SK-N-SH (cell line): ENCODE measurements around the gene ADIPOR2. TPM values are rescaled to one million over a fixed set of nuclear protein-coding genes. Genes with fewer than 3 reads are reported as not detected.

Experiments used
- CTCF ChIA-PET: fragments of 300-600, 350-600 bp; formaldehyde crosslinking; extraction: SDS; loops from one replicate; lab custom pipeline; 2021; lab: Yijun Ruan, JAX
- POLR2A ChIA-PET: fragments of 350-600 bp; sonication (Branson Sonifier 250); formaldehyde crosslinking; extraction: SDS; loops from one replicate; lab custom pipeline; 2020; ENCODE audit warnings: antibody characterized with exemption, inconsistent platforms; lab: Yijun Ruan, JAX
- DNase-seq: peaks from one replicate; pipeline ENCODE4 v3.0.0; 2012
- H2AFZ ChIP-seq: fragments of 200-600 bp; sonication (generic); 2 replicates; pipeline ENCODE4 v1.8.1; 2016; ENCODE audit warnings: antibody characterized with exemption, mild to moderate bottlenecking, low read depth
- H3F3A ChIP-seq: fragments of 200-600 bp; sonication (generic); replicated peaks from 2 replicates; pipeline ENCODE3; 2016; ENCODE audit warnings: antibody characterized with exemption, mild to moderate bottlenecking; ENCODE audit not compliant: insufficient read depth
- H3K27ac ChIP-seq, 2 experiments: fragments of 200-500 bp in 1 of 2; fragments of 200-600 bp in 1 of 2; sonication (Bioruptor generic) in 1 of 2; sonication (generic), shearing (Covaris generic) in 1 of 2; 2 replicates each; pipeline versions ENCODE4 v1.5.1 to v1.6.1; 2014 to 2016; ENCODE audit warnings: low read depth in 2 of 2, inconsistent platforms in 1 of 2, low read length in 1 of 2, mild to moderate bottlenecking in 1 of 2, mixed read lengths in 1 of 2
- H3K27me3 ChIP-seq: fragments of 200-600 bp; sonication (generic), shearing (Covaris generic); 2 replicates; pipeline ENCODE4 v1.6.1; 2016; ENCODE audit warnings: mixed run types; ENCODE audit not compliant: insufficient read depth
- H3K36me3 ChIP-seq, 2 experiments: fragments of 200-500 bp in 1 of 2; fragments of 200-600 bp in 1 of 2; sonication (Bioruptor generic) in 1 of 2; sonication (generic) in 1 of 2; replicated peaks in 1 of 2; 2 replicates each; pipeline versions ENCODE3 to v1.5.1; 2014 to 2016; ENCODE audit warnings: low read length in 1 of 2, mild to moderate bottlenecking in 1 of 2; ENCODE audit not compliant: insufficient read depth in 2 of 2, control insufficient read depth in 1 of 2
- H3K4me1 ChIP-seq, 2 experiments: fragments of 200-500 bp in 1 of 2; fragments of 200-600 bp in 1 of 2; sonication (Bioruptor generic) in 1 of 2; sonication (generic), shearing (Covaris generic) in 1 of 2; 2 replicates each; pipeline versions ENCODE4 v1.5.1 to v1.6.1; 2014 to 2016; ENCODE audit warnings: low read depth in 1 of 2, low read length in 1 of 2, mixed run types in 1 of 2; ENCODE audit not compliant: insufficient read depth in 2 of 2, control insufficient read depth in 1 of 2
- H3K4me2 ChIP-seq: fragments of 200-600 bp; sonication (generic), shearing (Covaris generic); 2 replicates; pipeline ENCODE4 v1.6.1; 2017; ENCODE audit warnings: mixed run types
- H3K4me3 ChIP-seq, 2 experiments: fragments of 200-500 bp in 1 of 2; fragments of 200-600 bp in 1 of 2; sonication (Bioruptor generic) in 1 of 2; sonication (generic), shearing (Covaris generic) in 1 of 2; 2 replicates each; pipeline versions ENCODE4 v1.5.1 to v1.8.1; 2014 to 2016; ENCODE audit warnings: low read depth in 2 of 2, inconsistent platforms in 1 of 2, low read length in 1 of 2, mild to moderate bottlenecking in 1 of 2, mixed read lengths in 1 of 2, moderate library complexity in 1 of 2
- H3K79me2 ChIP-seq: fragments of 200-600 bp; sonication (generic); 2 replicates; pipeline ENCODE4 v1.8.1; 2017; ENCODE audit warnings: mild to moderate bottlenecking; ENCODE audit not compliant: insufficient read depth
- H3K9ac ChIP-seq: fragments of 200-600 bp; sonication (generic); 2 replicates; pipeline ENCODE4 v1.6.1; 2017; ENCODE audit warnings: mixed run types
- H3K9me2 ChIP-seq: fragments of 200-600 bp; sonication (generic); 2 replicates; pipeline ENCODE4 v1.6.1; 2017; ENCODE audit warnings: mixed run types
- H3K9me3 ChIP-seq: fragments of 200-600 bp; sonication (generic); 2 replicates; pipeline ENCODE4 v1.6.1; 2017; ENCODE audit warnings: mixed run types, mild to moderate bottlenecking, moderate library complexity
- H4K20me1 ChIP-seq: fragments of 200-600 bp; sonication (generic); 2 replicates; pipeline ENCODE4 v1.6.1; 2017; ENCODE audit warnings: mild to moderate bottlenecking, mixed run types; ENCODE audit not compliant: insufficient read depth
- CHD2 ChIP-seq: fragments of 150-350 bp; IDR thresholded peaks from 2 replicates; pipeline ENCODE4 v1.6.1; 2018; ENCODE audit warnings: low read length; ENCODE audit not compliant: partially characterized antibody
- FOXJ3 ChIP-seq: sonication (generic); formaldehyde crosslinking; IDR thresholded peaks from 2 replicates; pipeline ENCODE4 v1.5.1; 2020; ENCODE audit warnings: mild to moderate bottlenecking, missing genetic modification reagents
- GATA2 ChIP-seq: sonication (generic); formaldehyde crosslinking; IDR thresholded peaks from 2 replicates; pipeline ENCODE4 v1.5.0; 2020; ENCODE audit warnings: mild to moderate bottlenecking, missing genetic modification reagents
- MXI1 ChIP-seq: IDR thresholded peaks from 2 replicates; pipeline ENCODE4 v1.6.1; 2012; ENCODE audit warnings: mild to moderate bottlenecking, low read depth, low read length, improper control_type of control experiment
- RCOR1 ChIP-seq: fragments of 150-350 bp; IDR thresholded peaks from 2 replicates; pipeline ENCODE4 v1.6.1; 2017; ENCODE audit warnings: antibody characterized with exemption, low read length
- TCF12 ChIP-seq: IDR thresholded peaks from 2 replicates; pipeline ENCODE4 v1.4.0; 2012
- YY1 ChIP-seq: IDR thresholded peaks from 2 replicates; pipeline ENCODE4 v1.4.0; 2012; ENCODE audit warnings: low read depth, mild to moderate bottlenecking
- WGBS: methylation state at CpG from one replicate; pipeline ENCODE4 v1.1.6; 2017; ENCODE audit warnings: low lambda C conversion rate; 5-methylcytosine and 5-hydroxymethylcytosine counted together
- polyA plus RNA-seq, 3 experiments: library from polyadenylated mRNA; depleted of rRNA; stranded (reverse); fragments of >200 nt; gene quantifications; 2 replicates each; pipeline ENCODE4 v1.2.3, GENCODE V29; 2012
- TF ChIP-seq, protein P1 (sequence below): IDR thresholded peaks from 2 replicates; pipeline ENCODE4; 2012
- TF ChIP-seq, protein P2 (sequence below): IDR thresholded peaks from 2 replicates; pipeline ENCODE4 v1.6.1; 2012; ENCODE audit warnings: mild to moderate bottlenecking, low read depth, low read length, moderate library complexity
- TF ChIP-seq, protein P3 (sequence below): fragments of 150-350 bp; IDR thresholded peaks from 2 replicates; pipeline ENCODE4 v1.6.1; 2016; ENCODE audit warnings: mild to moderate bottlenecking, low read depth, low read length

The ADIPOR2 gene
- polyA plus RNA-seq, 1 of the 3 experiments (the other 2 are of a cell fraction), result 17.1 TPM

DNA sequence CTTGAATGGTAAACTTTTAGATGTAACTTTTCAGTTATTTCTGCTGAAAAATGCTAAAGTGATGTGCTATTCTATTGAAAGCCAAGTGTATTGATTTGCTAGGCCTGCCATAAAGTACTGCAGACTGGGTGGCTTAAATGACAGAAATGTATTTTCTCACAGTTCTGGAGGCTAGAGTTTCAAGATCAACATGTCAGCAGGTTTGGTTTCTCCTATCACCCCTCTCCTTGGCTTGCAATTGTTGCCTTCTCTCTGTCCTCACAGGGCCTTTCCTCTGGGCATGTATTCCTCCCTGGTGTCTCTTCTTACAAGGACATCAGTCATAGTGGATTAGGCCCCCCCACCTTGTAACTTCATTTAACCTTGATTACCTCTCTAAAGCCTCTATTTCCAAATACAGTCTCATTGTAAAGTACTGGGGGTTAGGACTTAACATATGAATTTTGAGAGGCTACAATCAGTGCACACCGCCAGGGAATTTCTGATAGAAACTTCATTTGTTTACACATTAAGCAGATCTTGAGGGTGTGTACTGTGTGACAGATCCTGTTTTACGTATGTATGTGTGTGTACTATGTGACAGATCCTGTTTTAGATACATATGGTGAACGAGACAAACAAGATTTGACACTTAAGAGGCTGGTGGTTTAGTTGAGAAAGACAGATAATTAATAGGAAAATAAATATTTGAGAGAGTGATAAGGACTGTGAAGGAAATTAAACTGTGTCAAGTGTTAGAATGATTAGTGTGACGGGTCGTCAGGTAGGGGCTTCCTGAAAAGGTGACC lies 49.5 kb downstream of the ADIPOR2 start:
- H3K4me3 ChIP-seq, result no peak overlapping the region
- H2AFZ ChIP-seq, result no peak overlapping the region
- no peaks in the 10 kb centered on the region for H3K9me3 ChIP-seq
- peaks cover 5% of the 10 kb centered on the region for H4K20me1 ChIP-seq
- DNase-seq, result no peak
- H3K27ac ChIP-seq, result no peak overlapping the region
- H3K4me2 ChIP-seq, result no peak overlapping the region
- peaks cover 79% of the 10 kb centered on the region for H3K79me2 ChIP-seq
- ChIA-PET CTCF (interaction anchor here (1.6 kb wide), 1 partner anchor 200 kb away, joined by 4 read pairs; no protein-coding TSS in a partner anchor), POLR2A (no interaction called here)
- no peak for TF ChIP-seq FOXJ3 (CRISPR knock-in tag)
- peak; percentile 8; the same call in 1 of the 2 replicates for TF ChIP-seq GATA2 (CRISPR knock-in tag)
- TF ChIP-seq, protein P1, sequence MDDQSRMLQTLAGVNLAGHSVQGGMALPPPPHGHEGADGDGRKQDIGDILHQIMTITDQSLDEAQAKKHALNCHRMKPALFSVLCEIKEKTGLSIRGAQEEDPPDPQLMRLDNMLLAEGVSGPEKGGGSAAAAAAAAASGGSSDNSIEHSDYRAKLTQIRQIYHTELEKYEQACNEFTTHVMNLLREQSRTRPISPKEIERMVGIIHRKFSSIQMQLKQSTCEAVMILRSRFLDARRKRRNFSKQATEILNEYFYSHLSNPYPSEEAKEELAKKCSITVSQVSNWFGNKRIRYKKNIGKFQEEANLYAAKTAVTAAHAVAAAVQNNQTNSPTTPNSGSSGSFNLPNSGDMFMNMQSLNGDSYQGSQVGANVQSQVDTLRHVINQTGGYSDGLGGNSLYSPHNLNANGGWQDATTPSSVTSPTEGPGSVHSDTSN, result no peak
- H3F3A ChIP-seq, result peaks cover 8% of the 10 kb centered on the region
- no peaks in the 10 kb centered on the region for H3K27me3 ChIP-seq
- peaks cover 11 to 12% of the 10 kb centered on the region in 2 experiments; a peak in 3 of 4 replicates for H3K4me1 ChIP-seq
- no peak overlapping the region for H3K9ac ChIP-seq
- 94% methylated on average over 5 of the region's 5 CpGs for WGBS
- no peaks in the 10 kb centered on the region for H3K9me2 ChIP-seq
- no peaks in the 10 kb centered on the region for H3K36me3 ChIP-seq

DNA sequence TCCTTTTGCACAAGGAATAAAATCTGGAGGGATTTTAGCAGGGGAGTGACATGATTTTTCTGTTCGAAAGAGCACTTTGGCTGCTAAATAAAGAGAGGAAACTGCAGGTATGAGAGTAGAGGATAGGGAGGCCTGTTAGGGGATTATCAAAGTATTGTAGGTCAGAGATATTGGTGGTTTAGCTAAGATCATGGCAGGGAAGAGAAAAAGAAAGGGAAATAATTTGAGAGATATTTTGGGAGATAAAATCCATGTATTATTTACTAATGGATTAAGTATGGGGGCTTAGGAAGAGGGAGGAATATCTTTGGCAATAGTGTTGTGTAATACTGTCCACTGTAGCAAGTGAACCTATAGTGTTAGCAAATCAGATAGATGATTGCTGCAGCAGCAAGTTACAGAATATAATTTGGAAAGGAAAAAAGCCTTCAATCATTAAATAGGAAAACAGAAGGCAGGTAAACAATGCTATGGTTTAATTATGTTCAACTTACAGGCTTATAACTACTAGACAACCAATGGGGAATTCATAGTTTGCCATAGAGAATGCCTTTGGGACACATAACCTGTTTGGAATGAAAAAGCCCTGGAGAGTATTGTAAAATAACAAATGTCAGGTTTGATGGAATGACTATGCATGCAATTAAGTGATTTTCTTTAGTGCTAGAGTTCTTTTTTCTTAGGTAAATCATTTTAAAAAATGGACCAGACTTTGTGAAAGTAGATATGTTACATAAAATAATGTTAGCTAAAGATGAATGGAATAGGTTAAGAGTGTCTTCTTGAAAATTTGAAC lies 50.5 kb downstream of the ADIPOR2 start:
- H3F3A ChIP-seq, result peaks cover 8% of the 10 kb centered on the region
- H3K27me3 ChIP-seq, result no peaks in the 10 kb centered on the region
- H3K36me3 ChIP-seq, result no peaks in the 10 kb centered on the region
- no peak overlapping the region for H3K4me2 ChIP-seq
- H3K79me2 ChIP-seq, result peaks cover 69% of the 10 kb centered on the region
- no peak overlapping the region for H2AFZ ChIP-seq
- peak overlapping the region in 1 of 2 experiments; percentile 24; a peak in 1 of 4 replicates for H3K27ac ChIP-seq
- no peak for TF ChIP-seq YY1
- TF ChIP-seq, protein P1, result peak; percentile 24; the same call in 1 of the 2 replicates
- 0% methylated on average over 1 of the region's 1 CpG for WGBS
- no peaks in the 10 kb centered on the region for H3K9me3 ChIP-seq
- no peak for DNase-seq
- no peaks in the 10 kb centered on the region for H3K9me2 ChIP-seq
- ChIA-PET POLR2A (no interaction called here), CTCF (interaction anchor here (1.3 to 2.2 kb wide), 2 partner anchors 11 to 49 kb away, joined by 3 to 7 read pairs; no protein-coding TSS in a partner anchor)
- peaks cover 11 to 12% of the 10 kb centered on the region in 2 experiments; a peak in 3 of 4 replicates for H3K4me1 ChIP-seq
- H4K20me1 ChIP-seq, result peaks cover 5% of the 10 kb centered on the region
- H3K9ac ChIP-seq, result no peak overlapping the region
- H3K4me3 ChIP-seq, result no peak overlapping the region

DNA sequence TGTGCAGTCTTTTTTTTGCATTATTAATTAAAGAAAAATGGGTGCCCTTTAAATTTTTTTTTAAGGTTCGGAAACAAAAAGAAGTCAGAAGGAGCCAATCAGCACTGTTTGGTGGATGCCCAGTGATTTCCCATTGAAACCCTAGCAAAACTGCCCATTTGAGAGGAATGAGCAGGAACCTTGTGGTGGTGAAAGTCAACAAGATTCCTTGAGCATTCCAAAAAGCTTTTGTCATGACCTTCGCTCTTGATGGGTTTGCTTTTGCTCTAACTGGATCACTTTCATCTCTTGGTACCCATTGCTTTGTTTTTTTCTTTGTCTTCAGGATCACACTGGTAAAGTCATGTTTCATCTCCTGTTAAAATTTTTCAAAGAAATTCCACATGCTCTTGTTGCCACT lies 54.1 kb downstream of the ADIPOR2 start:
- CTCF ChIA-PET, result no interaction called here
- H4K20me1 ChIP-seq, result peaks cover 5% of the 10 kb centered on the region; the same call in 1 of the 2 replicates
- TF ChIP-seq GATA2 (CRISPR knock-in tag), result no peak
- TF ChIP-seq CHD2, result no peak
- TF ChIP-seq, protein P2, sequence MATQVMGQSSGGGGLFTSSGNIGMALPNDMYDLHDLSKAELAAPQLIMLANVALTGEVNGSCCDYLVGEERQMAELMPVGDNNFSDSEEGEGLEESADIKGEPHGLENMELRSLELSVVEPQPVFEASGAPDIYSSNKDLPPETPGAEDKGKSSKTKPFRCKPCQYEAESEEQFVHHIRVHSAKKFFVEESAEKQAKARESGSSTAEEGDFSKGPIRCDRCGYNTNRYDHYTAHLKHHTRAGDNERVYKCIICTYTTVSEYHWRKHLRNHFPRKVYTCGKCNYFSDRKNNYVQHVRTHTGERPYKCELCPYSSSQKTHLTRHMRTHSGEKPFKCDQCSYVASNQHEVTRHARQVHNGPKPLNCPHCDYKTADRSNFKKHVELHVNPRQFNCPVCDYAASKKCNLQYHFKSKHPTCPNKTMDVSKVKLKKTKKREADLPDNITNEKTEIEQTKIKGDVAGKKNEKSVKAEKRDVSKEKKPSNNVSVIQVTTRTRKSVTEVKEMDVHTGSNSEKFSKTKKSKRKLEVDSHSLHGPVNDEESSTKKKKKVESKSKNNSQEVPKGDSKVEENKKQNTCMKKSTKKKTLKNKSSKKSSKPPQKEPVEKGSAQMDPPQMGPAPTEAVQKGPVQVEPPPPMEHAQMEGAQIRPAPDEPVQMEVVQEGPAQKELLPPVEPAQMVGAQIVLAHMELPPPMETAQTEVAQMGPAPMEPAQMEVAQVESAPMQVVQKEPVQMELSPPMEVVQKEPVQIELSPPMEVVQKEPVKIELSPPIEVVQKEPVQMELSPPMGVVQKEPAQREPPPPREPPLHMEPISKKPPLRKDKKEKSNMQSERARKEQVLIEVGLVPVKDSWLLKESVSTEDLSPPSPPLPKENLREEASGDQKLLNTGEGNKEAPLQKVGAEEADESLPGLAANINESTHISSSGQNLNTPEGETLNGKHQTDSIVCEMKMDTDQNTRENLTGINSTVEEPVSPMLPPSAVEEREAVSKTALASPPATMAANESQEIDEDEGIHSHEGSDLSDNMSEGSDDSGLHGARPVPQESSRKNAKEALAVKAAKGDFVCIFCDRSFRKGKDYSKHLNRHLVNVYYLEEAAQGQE, result no peak
- no peak for TF ChIP-seq RCOR1
- TF ChIP-seq, protein P3, sequence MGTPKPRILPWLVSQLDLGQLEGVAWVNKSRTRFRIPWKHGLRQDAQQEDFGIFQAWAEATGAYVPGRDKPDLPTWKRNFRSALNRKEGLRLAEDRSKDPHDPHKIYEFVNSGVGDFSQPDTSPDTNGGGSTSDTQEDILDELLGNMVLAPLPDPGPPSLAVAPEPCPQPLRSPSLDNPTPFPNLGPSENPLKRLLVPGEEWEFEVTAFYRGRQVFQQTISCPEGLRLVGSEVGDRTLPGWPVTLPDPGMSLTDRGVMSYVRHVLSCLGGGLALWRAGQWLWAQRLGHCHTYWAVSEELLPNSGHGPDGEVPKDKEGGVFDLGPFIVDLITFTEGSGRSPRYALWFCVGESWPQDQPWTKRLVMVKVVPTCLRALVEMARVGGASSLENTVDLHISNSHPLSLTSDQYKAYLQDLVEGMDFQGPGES, result no peak
- TF ChIP-seq TCF12, result no peak
- TF ChIP-seq MXI1, result no peak

More for the DNA sequence above, 54.1 kb downstream of the ADIPOR2 start:
- DNase-seq, result no peak
- POLR2A ChIA-PET, result no interaction called here
- Histone ChIP-seq H3K27ac (no peak overlapping the region), H3K36me3 (peaks cover 0 to 14% of the 10 kb centered on the region in 2 experiments), H3K27me3 (no peaks in the 10 kb centered on the region), H3K4me2 (no peak overlapping the region), H3K4me1 (peaks cover 8 to 12% of the 10 kb centered on the region in 2 experiments; a peak in 3 of 4 replicates), H3K9me2 (no peaks in the 10 kb centered on the region), H3K79me2 (peaks cover 57% of the 10 kb centered on the region), H3F3A (peaks cover 11% of the 10 kb centered on the region), H3K9ac (no peak overlapping the region), H2AFZ (no peak overlapping the region), H3K4me3 (no peak overlapping the region), H3K9me3 (peaks cover 13% of the 10 kb centered on the region; the same call in 1 of the 2 replicates)
- WGBS, result 97% methylated on average over 2 of the region's 2 CpGs
